ENCODE measurements around the gene FHIT. TPM values are rescaled to one million over a fixed set of nuclear protein-coding genes. Genes with fewer than 3 reads are reported as not detected.

Gene FHIT
- total RNA-seq, 4 donors from 2014 or later: 8.8 to 35.6 (median 12.6) TPM

- DNase-seq (ENCODE audit: low spot score in 2 of 2): no peak
- Histone ChIP-seq H3K4me3 (no peak overlapping the region), H3K36me3 (no peaks in the 10 kb centered on the region), H3K27ac (no peak overlapping the region), H3K27me3 (no peaks in the 10 kb centered on the region), H3K4me1 (no peaks in the 10 kb centered on the region), H3K9me3 (no peaks in the 10 kb centered on the region)
- TF ChIP-seq POLR2A (IDR thresholded peaks at IDR 0.05): no peak
- no peak for TF ChIP-seq CTCF (IDR thresholded peaks at IDR 0.05)
- WGBS: 40% methylated on average over 2 of the region's 2 CpGs
These were observed 1450.8 kb downstream of the FHIT start for GRCh38 chr3:59800481-59800880.

GRCh38 chr3:59798372-59799086, 1452.7 kb downstream of the FHIT start:
- TF ChIP-seq POLR2AphosphoS5 (IDR thresholded peaks at IDR 0.05) (no peak), POLR2A (IDR thresholded peaks at IDR 0.05) (no peak)
- H3K27ac ChIP-seq: no peak overlapping the region
- 91% methylated on average over 6 of the region's 6 CpGs for WGBS
- H3K36me3 ChIP-seq: no peaks in the 10 kb centered on the region
- H3K27me3 ChIP-seq: no peaks in the 10 kb centered on the region
- no peaks in the 10 kb centered on the region for H3K9me3 ChIP-seq
- DNase-seq (ENCODE audit: low spot score in 2 of 2): no peak
- H3K4me3 ChIP-seq: no peak overlapping the region
- H3K4me1 ChIP-seq: no peaks in the 10 kb centered on the region

- no peaks in the 10 kb centered on the region for H3K4me1 ChIP-seq
- no peak for DNase-seq (ENCODE audit: low spot score in 2 of 2)
- H3K36me3 ChIP-seq: no peaks in the 10 kb centered on the region
- no peaks in the 10 kb centered on the region for H3K27me3 ChIP-seq
- no peak overlapping the region for H3K27ac ChIP-seq
- no peak overlapping the region for H3K4me3 ChIP-seq
- H3K9me3 ChIP-seq: no peaks in the 10 kb centered on the region
- TF ChIP-seq CTCF (IDR thresholded peaks at IDR 0.05): no peak
- TF ChIP-seq EP300 (IDR thresholded peaks at IDR 0.05): no peak
- TF ChIP-seq POLR2A (IDR thresholded peaks at IDR 0.05): no peak
- TF ChIP-seq POLR2AphosphoS5 (IDR thresholded peaks at IDR 0.05): no peak
- WGBS: 92% methylated on average over 5 of the region's 5 CpGs
These were observed 1453.7 kb downstream of the FHIT start for GRCh38 chr3:59797533-59797932.

- no peaks in the 10 kb centered on the region for H3K9me3 ChIP-seq
- H3K4me3 ChIP-seq: no peak overlapping the region
- H3K27ac ChIP-seq: no peak overlapping the region
- 67% methylated on average over 2 of the region's 2 CpGs for WGBS
- TF ChIP-seq CTCF (IDR thresholded peaks at IDR 0.05): no peak
- no peak for TF ChIP-seq POLR2AphosphoS5 (IDR thresholded peaks at IDR 0.05)
- no peak for TF ChIP-seq EP300 (IDR thresholded peaks at IDR 0.05)
- TF ChIP-seq POLR2A (IDR thresholded peaks at IDR 0.05): no peak
- DNase-seq (ENCODE audit: low spot score in 2 of 2): no peak
- H3K4me1 ChIP-seq: no peaks in the 10 kb centered on the region
- H3K27me3 ChIP-seq: no peaks in the 10 kb centered on the region
- no peaks in the 10 kb centered on the region for H3K36me3 ChIP-seq
These were observed 1454.8 kb downstream of the FHIT start for GRCh38 chr3:59796456-59796855.

GRCh38 chr3:59795756-59796155, 1455.5 kb downstream of the FHIT start:
- Histone ChIP-seq H3K27me3 (no peaks in the 10 kb centered on the region), H3K9me3 (no peaks in the 10 kb centered on the region), H3K4me1 (no peaks in the 10 kb centered on the region), H3K4me3 (no peak overlapping the region), H3K27ac (no peak overlapping the region), H3K36me3 (no peaks in the 10 kb centered on the region)
- TF ChIP-seq EP300 (IDR thresholded peaks at IDR 0.05): no peak
- TF ChIP-seq POLR2A (IDR thresholded peaks at IDR 0.05): no peak
- TF ChIP-seq POLR2AphosphoS5 (IDR thresholded peaks at IDR 0.05): no peak
- TF ChIP-seq CTCF (IDR thresholded peaks at IDR 0.05): no peak
- WGBS: 96% methylated on average over 7 of the region's 7 CpGs
- no peak for DNase-seq (ENCODE audit: low spot score in 2 of 2)

GRCh38 chr3:59793976-59794375, 1457.3 kb downstream of the FHIT start:
- H3K4me1 ChIP-seq: no peaks in the 10 kb centered on the region
- no peaks in the 10 kb centered on the region for H3K9me3 ChIP-seq
- no peak overlapping the region for H3K4me3 ChIP-seq
- no peaks in the 10 kb centered on the region for H3K36me3 ChIP-seq
- H3K27me3 ChIP-seq: no peaks in the 10 kb centered on the region
- no peak overlapping the region for H3K27ac ChIP-seq
- TF ChIP-seq POLR2A (IDR thresholded peaks at IDR 0.05): no peak
- no peak for TF ChIP-seq CTCF (IDR thresholded peaks at IDR 0.05)
- TF ChIP-seq EP300 (IDR thresholded peaks at IDR 0.05): no peak
- no peak for TF ChIP-seq POLR2AphosphoS5 (IDR thresholded peaks at IDR 0.05)
- 88% methylated on average over 12 of the region's 12 CpGs for WGBS
- DNase-seq (ENCODE audit: low spot score in 2 of 2): no peak

Measured in suprapubic skin (tissue), 4 donors.